Vagina (tissue), 2 donors: Measurements from ENCODE around the gene HECTD3.

ENCODE experiments used
- CTCF ChIP-seq, 3 experiments: fragments of 450-650 bp in 2 of 3; fragments of 200-600 bp in 1 of 3; sonication (generic) in 1 of 3; IDR thresholded peaks; one replicate each; pipeline ENCODE4 v1.5.1; 2017 to 2019; ENCODE audit warnings: antibody characterized with exemption in 3 of 3, mild to moderate bottlenecking in 2 of 3, moderate library complexity in 2 of 3
- POLR2A ChIP-seq, 2 donors: fragments of 450-650 bp; IDR thresholded peaks; one replicate each; pipeline ENCODE4 v1.6.1; 2017; ENCODE audit warnings: antibody characterized with exemption in 2 of 2, mild to moderate bottlenecking in 2 of 2, moderate library complexity in 2 of 2
- POLR2AphosphoS5 ChIP-seq, 2 donors: sonication (generic); formaldehyde crosslinking; IDR thresholded peaks; one replicate each; pipeline ENCODE4 v1.9.0; 2017; ENCODE audit warnings: antibody characterized with exemption in 2 of 2, mild to moderate bottlenecking in 2 of 2, low read depth in 1 of 2; ENCODE audit not compliant: insufficient read depth in 1 of 2

GRCh38 chr1:45018599-45019230 lies 7.6 kb upstream of the HECTD3 start:
- TF ChIP-seq CTCF (IDR thresholded peaks at IDR 0.05) (peak; percentile 35 to 44 (median 38)), POLR2A (IDR thresholded peaks at IDR 0.05) (no peak), POLR2AphosphoS5 (IDR thresholded peaks at IDR 0.05; ENCODE audit: insufficient read depth in 1 of 2, low read depth in 1 of 2) (no peak)
